ENCODE measurements around the gene RFT1. TPM values are rescaled to one million over a fixed set of nuclear protein-coding genes. Genes with fewer than 3 reads are reported as not detected.

The RFT1 gene
- total RNA-seq (2014; rRNA removed; shearing (Covaris generic)): 27.0 and 33.6 TPM in 2 replicates

GRCh38 chr3:53130179-53131061 is at the start of gene RFT1:
RFT1 (minus strand) TSS chr3:53130435; CDS start chr3:53130400, 35 bp downstream.
- peak; percentile 91 for DNase-seq (ENCODE audit: low spot score)

- no peak for DNase-seq (ENCODE audit: low spot score)
These were observed 49.3 kb upstream of the RFT1 start for GRCh38 chr3:53179580-53179979.

GRCh38 chr3:53178246-53178645 is 48.0 kb upstream of the RFT1 start:
- DNase-seq (ENCODE audit: low spot score): no peak

GRCh38 chr3:53175613-53176540 is 45.6 kb upstream of the RFT1 start:
- DNase-seq (ENCODE audit: low spot score): no peak

- no peak for DNase-seq (ENCODE audit: low spot score)
These were observed 44.4 kb upstream of the RFT1 start for GRCh38 chr3:53174346-53175250.

GRCh38 chr3:53173107-53173506 is 42.9 kb upstream of the RFT1 start:
- DNase-seq (ENCODE audit: low spot score): no peak

GRCh38 chr3:53171827-53172505 is 41.7 kb upstream of the RFT1 start:
- DNase-seq (ENCODE audit: low spot score): no peak

- no peak for DNase-seq (ENCODE audit: low spot score)
These were observed 40.8 kb upstream of the RFT1 start for GRCh38 chr3:53171064-53171418.

GRCh38 chr3:53170325-53171063 is 40.3 kb upstream of the RFT1 start:
- no peak for DNase-seq (ENCODE audit: low spot score)

GRCh38 chr3:53169832-53170324 is 39.6 kb upstream of the RFT1 start:
- no peak for DNase-seq (ENCODE audit: low spot score)

- DNase-seq (ENCODE audit: low spot score): no peak
These were observed 39.0 kb upstream of the RFT1 start for GRCh38 chr3:53169045-53169831.

- DNase-seq (ENCODE audit: low spot score): no peak
These were observed 38.1 kb upstream of the RFT1 start for GRCh38 chr3:53168175-53168923.

GRCh38 chr3:53167418-53168174 is 37.4 kb upstream of the RFT1 start:
- DNase-seq (ENCODE audit: low spot score): no peak

- DNase-seq (ENCODE audit: low spot score): peak; percentile 81
These were observed 36.6 kb upstream of the RFT1 start for GRCh38 chr3:53166781-53167291.

- no peak for DNase-seq (ENCODE audit: low spot score)
These were observed 36.0 kb upstream of the RFT1 start for GRCh38 chr3:53166206-53166605.

- no peak for DNase-seq (ENCODE audit: low spot score)
These were observed 34.7 kb upstream of the RFT1 start for GRCh38 chr3:53164911-53165310.

Data from A172 (cell line).